IMR-90 (cell line): Measurements from ENCODE around the gene PPP2R1B. TPM values are rescaled to one million over a fixed set of nuclear protein-coding genes. Genes with fewer than 3 reads are reported as not detected.

Experiments used
- ATAC-seq: fragments of 200-7000 bp; cut with Tn5 transposase; 2 replicates; pipeline ENCODE4 v1.9.1; 2020; ENCODE audit warnings: low read depth, mild to moderate bottlenecking, moderate library complexity
- BruUV-seq: library from RNA; stranded (reverse); fragments of 400-500 nt; replicated peaks from 2 replicates; lab custom pipeline; 2021; lab: Mats Ljungman, UMichigan
- CTCF ChIA-PET: fragments of 300-600 bp; formaldehyde crosslinking; extraction: SDS; loops from one replicate; lab custom pipeline; 2021; ENCODE audit warnings: antibody characterized with exemption; lab: Yijun Ruan, JAX
- POLR2A ChIA-PET: fragments of 300-600 bp; sonication (Branson Sonifier 250); formaldehyde crosslinking; loops from one replicate; lab custom pipeline; 2022; ENCODE audit warnings: antibody characterized with exemption; ENCODE audit not compliant: unreplicated experiment; lab: Charles Lee
- DNase-seq: peaks from one replicate; pipeline ENCODE4 v3.0.0; 2013
- H2AFZ ChIP-seq: replicated peaks from 2 replicates; pipeline ENCODE3; 2013; ENCODE audit warnings: low read length, mild to moderate bottlenecking; ENCODE audit not compliant: poor library complexity
- H2AK5ac ChIP-seq: 2 replicates; pipeline ENCODE4 v1.6.1; 2013; ENCODE audit warnings: low read depth, low read length, inconsistent platforms
- H2AK9ac ChIP-seq: replicated peaks from 2 replicates; pipeline ENCODE3; 2013; ENCODE audit warnings: mild to moderate bottlenecking, low read depth, low read length, moderate library complexity; ENCODE audit not compliant: poor library complexity
- H2BK120ac ChIP-seq: 2 replicates; pipeline ENCODE4 v1.6.1; 2013; ENCODE audit warnings: low read depth, low read length, inconsistent platforms
- H2BK15ac ChIP-seq: 3 replicates; pipeline ENCODE4 v1.6.1; 2013; ENCODE audit warnings: low read depth, low read length, inconsistent platforms
- H2BK20ac ChIP-seq: 2 replicates; pipeline ENCODE4 v1.6.1; 2013; ENCODE audit warnings: low read depth, mild to moderate bottlenecking, inconsistent platforms, low read length, moderate library complexity
- H2BK5ac ChIP-seq: 2 replicates; pipeline ENCODE4 v1.6.1; 2013; ENCODE audit warnings: mild to moderate bottlenecking, low read depth, low read length, inconsistent platforms; ENCODE audit not compliant: poor library complexity, severe bottlenecking
- H3K14ac ChIP-seq: replicated peaks from 2 replicates; pipeline ENCODE4 v1.6.1; 2013; ENCODE audit warnings: low read depth, low read length, inconsistent platforms
- H3K18ac ChIP-seq: 2 replicates; pipeline ENCODE4 v1.6.1; 2013; ENCODE audit warnings: low read depth, low read length, control low read depth
- H3K23ac ChIP-seq: 2 replicates; pipeline ENCODE4 v1.6.1; 2013; ENCODE audit warnings: low read depth, low read length, inconsistent platforms
- H3K27ac ChIP-seq: 2 replicates; pipeline ENCODE4 v1.5.1; 2013; ENCODE audit warnings: mild to moderate bottlenecking, control low read depth, low read length; ENCODE audit not compliant: insufficient read depth
- H3K27me3 ChIP-seq: 2 replicates; pipeline ENCODE4 v1.6.1; 2013; ENCODE audit warnings: low read length; ENCODE audit not compliant: control insufficient read depth, insufficient read depth
- H3K36me3 ChIP-seq: 2 replicates; pipeline ENCODE4 v1.6.1; 2013; ENCODE audit warnings: low read length, mixed read lengths; ENCODE audit not compliant: control insufficient read depth, insufficient read depth
- H3K4ac ChIP-seq: 2 replicates; pipeline ENCODE4 v1.6.1; 2013; ENCODE audit warnings: low read depth, low read length, inconsistent platforms
- H3K4me1 ChIP-seq: 2 replicates; pipeline ENCODE4 v1.6.1; 2013; ENCODE audit warnings: low read length, mixed read lengths; ENCODE audit not compliant: control insufficient read depth, insufficient read depth
- H3K4me2 ChIP-seq: 2 replicates; pipeline ENCODE4 v1.6.1; 2013; ENCODE audit warnings: low read depth, mild to moderate bottlenecking, control low read depth, low read length, moderate library complexity
- H3K4me3 ChIP-seq: 2 replicates; pipeline ENCODE4 v1.5.1; 2013; ENCODE audit warnings: low read depth, mild to moderate bottlenecking, control low read depth, low read length, moderate library complexity; ENCODE audit not compliant: insufficient read depth
- H3K56ac ChIP-seq: 2 replicates; pipeline ENCODE4 v1.6.1; 2013; ENCODE audit warnings: low read length, inconsistent platforms; ENCODE audit not compliant: insufficient read depth; ENCODE audit errors: extremely low read depth
- H3K79me1 ChIP-seq, 2 experiments: 2 replicates each; pipeline ENCODE4 v1.6.1; 2013; ENCODE audit warnings: low read length in 2 of 2, inconsistent platforms in 1 of 2, low read depth in 1 of 2
- H3K9ac ChIP-seq: 2 replicates; pipeline ENCODE4 v1.6.1; 2013; ENCODE audit warnings: low read depth, low read length, control low read depth
- H3K9me1 ChIP-seq: 2 replicates; pipeline ENCODE4 v1.6.1; 2013; ENCODE audit warnings: low read length, inconsistent platforms; ENCODE audit not compliant: insufficient read depth
- H3K9me3 ChIP-seq: 2 replicates; pipeline ENCODE4 v1.6.1; 2013; ENCODE audit warnings: low read length; ENCODE audit not compliant: control insufficient read depth, insufficient read depth
- H4K20me1 ChIP-seq: 2 replicates; pipeline ENCODE4 v1.6.1; 2013; ENCODE audit warnings: low read length, inconsistent platforms; ENCODE audit not compliant: insufficient read depth
- H4K5ac ChIP-seq: 2 replicates; pipeline ENCODE4 v1.6.1; 2013; ENCODE audit warnings: mild to moderate bottlenecking, low read depth, low read length, control low read depth
- H4K8ac ChIP-seq, 2 experiments: 2 replicates each; pipeline ENCODE4 v1.6.1; 2013; ENCODE audit warnings: low read depth in 2 of 2, low read length in 2 of 2, control low read depth in 1 of 2, inconsistent platforms in 1 of 2
- H4K91ac ChIP-seq: 2 replicates; pipeline ENCODE4 v1.6.1; 2013; ENCODE audit warnings: low read depth, low read length, inconsistent platforms; ENCODE audit not compliant: insufficient read depth
- BHLHE40 ChIP-seq: fragments of 150-350 bp; IDR thresholded peaks from 2 replicates; pipeline ENCODE4 v1.6.1; 2016; ENCODE audit warnings: mild to moderate bottlenecking, low read depth, low read length
- CEBPB ChIP-seq: IDR thresholded peaks from 2 replicates; pipeline ENCODE4 v1.6.1; 2012; ENCODE audit warnings: low read depth, low read length, improper control_type of control experiment
- CHD1 ChIP-seq: IDR thresholded peaks from 2 replicates; pipeline ENCODE4 v1.6.1; 2012; ENCODE audit warnings: low read depth, low read length, improper control_type of control experiment
- CTCF ChIP-seq: conservative IDR thresholded peaks from 2 replicates; pipeline ENCODE4 v1.5.1; 2012; ENCODE audit warnings: mild to moderate bottlenecking, low read depth, low read length, improper control_type of control experiment
- ELK1 ChIP-seq: fragments of 150-350 bp; IDR thresholded peaks from 2 replicates; pipeline ENCODE4 v1.6.1; 2016; ENCODE audit warnings: low read depth, mild to moderate bottlenecking, low read length, moderate library complexity, borderline replicate concordance
- FOS ChIP-seq: fragments of 150-350 bp; IDR thresholded peaks from 2 replicates; pipeline ENCODE4 v1.6.1; 2016; ENCODE audit warnings: low read depth, low read length
- MAFK ChIP-seq: IDR thresholded peaks from 2 replicates; pipeline ENCODE4 v1.6.1; 2012; ENCODE audit warnings: low read depth, low read length, improper control_type of control experiment
- MAZ ChIP-seq: IDR thresholded peaks from 2 replicates; pipeline ENCODE4 v1.6.1; 2012; ENCODE audit warnings: low read depth, mild to moderate bottlenecking, low read length, improper control_type of control experiment, moderate library complexity, borderline replicate concordance
- MXI1 ChIP-seq: IDR thresholded peaks from 2 replicates; pipeline ENCODE4 v1.6.1; 2012; ENCODE audit warnings: low read depth, mild to moderate bottlenecking, low read length, moderate library complexity, borderline replicate concordance
- NFE2L2 ChIP-seq: fragments of 150-350 bp; IDR thresholded peaks from 2 replicates; pipeline ENCODE4 v1.6.1; 2016; ENCODE audit warnings: low read depth, mild to moderate bottlenecking, low read length
- POLR2A ChIP-seq: IDR thresholded peaks from 2 replicates; pipeline ENCODE4 v1.6.1; 2012; ENCODE audit warnings: mild to moderate bottlenecking, low read depth, low read length
- RAD21 ChIP-seq: IDR thresholded peaks from 2 replicates; pipeline ENCODE4 v1.6.1; 2012; ENCODE audit warnings: low read length, improper control_type of control experiment
- RCOR1 ChIP-seq: IDR thresholded peaks from 2 replicates; pipeline ENCODE4 v1.6.1; 2012; ENCODE audit warnings: mild to moderate bottlenecking, low read length, improper control_type of control experiment; ENCODE audit not compliant: insufficient replicate concordance
- RFX5 ChIP-seq: IDR thresholded peaks from 2 replicates; pipeline ENCODE4 v1.8.0; 2012; ENCODE audit warnings: low read depth, mild to moderate bottlenecking, low read length, moderate library complexity
- SMC3 ChIP-seq: fragments of 150-350 bp; IDR thresholded peaks from 2 replicates; pipeline ENCODE4 v1.6.1; 2016; ENCODE audit warnings: low read depth, mild to moderate bottlenecking, antibody characterized with exemption, low read length, moderate library complexity
- WGBS, 2 experiments: methylation state at CpG; one replicate each; pipeline versions ENCODE4 v1.1.5 to v1.1.7; 2013; ENCODE audit warnings: missing lambda C conversion rate in 2 of 2; ENCODE audit not compliant: insufficient read length in 1 of 2; ENCODE audit errors: extremely low coverage in 2 of 2; 5-methylcytosine and 5-hydroxymethylcytosine counted together
- dilution Hi-C: fragments of 300-500 bp; cut with HindIII; formaldehyde crosslinking; loops from one replicate; pipeline ENCODE4 v1.14.3; 2018; ENCODE audit warnings: low sequenced_read_pairs; ENCODE audit not compliant: unreplicated experiment
- in situ Hi-C: fragments of 300-500 bp; cut with MboI; formaldehyde crosslinking; loops from 3 replicates; pipeline ENCODE4 v1.14.3; 2019; ENCODE audit warnings: low sequenced_read_pairs, inconsistent platforms, mixed read lengths
- intact Hi-C: fragments of 100-400 bp; cut with micrococcal nuclease; formaldehyde crosslinking; loops from 2 replicates; pipeline ENCODE4 v1.10.0; 2022
- polyA plus RNA-seq, 3 experiments: library from polyadenylated mRNA; depleted of rRNA; stranded (reverse); fragments of >200 nt; gene quantifications; 2 replicates each; pipeline ENCODE4 v1.2.3, GENCODE V29; 2012; ENCODE audit warnings: low replicate concordance in 1 of 3
- total RNA-seq: library from RNA; depleted of rRNA; stranded (reverse); fragments of >200 nt; gene quantifications from 2 replicates; pipeline ENCODE4 v1.2.3, GENCODE V29; 2012
- TF ChIP-seq, protein P1 (sequence below): fragments of 150-350 bp; IDR thresholded peaks from 2 replicates; pipeline ENCODE4 v1.6.1; 2017; ENCODE audit warnings: mild to moderate bottlenecking, antibody characterized with exemption, low read length, low read depth

The PPP2R1B gene
- total and polyA plus RNA-seq, 2 of the 4 experiments (the other 2 are of a cell fraction): 23.0 to 62.9 TPM

DNA sequence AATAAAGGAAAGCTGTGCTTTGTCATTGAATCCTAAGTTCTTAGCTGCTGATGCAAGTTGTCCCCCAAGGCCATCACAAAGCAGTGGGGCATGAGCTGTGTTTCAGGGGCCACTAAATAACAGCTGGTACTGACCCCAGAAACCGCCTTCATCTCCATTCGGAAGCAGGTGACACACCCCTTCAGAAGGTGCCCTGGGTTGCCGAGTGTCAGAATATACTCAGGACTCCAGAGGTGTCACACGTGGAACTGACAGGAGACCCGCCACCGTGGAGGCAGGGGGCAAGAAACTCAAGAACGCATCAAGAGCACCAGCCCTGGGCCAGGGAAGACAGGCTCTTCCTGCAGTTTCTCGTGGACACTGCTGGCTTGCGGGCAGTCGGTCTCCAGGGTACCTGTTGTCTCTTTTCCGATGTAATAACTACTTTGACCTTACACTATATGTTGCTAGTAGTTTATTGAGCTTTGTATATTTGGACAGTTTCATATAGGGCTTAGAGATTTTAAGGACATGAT is 41.5 kb downstream of the PPP2R1B start:
- WGBS, 2 experiments: 85% methylated on average over 6 of the region's 11 CpGs; no CpG with 5 or more reads in 1 of the 2 experiments
- in situ Hi-C loops: no loop called here
- no peak overlapping the region for H3K4ac ChIP-seq
- intact Hi-C loops: no loop called here
- H2AFZ ChIP-seq: no peak overlapping the region
- ChIA-PET POLR2A (no interaction called here), CTCF (no interaction called here)
- TF ChIP-seq CHD1 (no peak), POLR2A (no peak), RFX5 (no peak), CEBPB (no peak), SMC3 (no peak), MAFK (no peak), RCOR1 (no peak), NFE2L2 (no peak), RAD21 (no peak), MXI1 (no peak), BHLHE40 (no peak), MAZ (no peak), CTCF (no peak), FOS (no peak), ELK1 (no peak)
- TF ChIP-seq, protein P1, sequence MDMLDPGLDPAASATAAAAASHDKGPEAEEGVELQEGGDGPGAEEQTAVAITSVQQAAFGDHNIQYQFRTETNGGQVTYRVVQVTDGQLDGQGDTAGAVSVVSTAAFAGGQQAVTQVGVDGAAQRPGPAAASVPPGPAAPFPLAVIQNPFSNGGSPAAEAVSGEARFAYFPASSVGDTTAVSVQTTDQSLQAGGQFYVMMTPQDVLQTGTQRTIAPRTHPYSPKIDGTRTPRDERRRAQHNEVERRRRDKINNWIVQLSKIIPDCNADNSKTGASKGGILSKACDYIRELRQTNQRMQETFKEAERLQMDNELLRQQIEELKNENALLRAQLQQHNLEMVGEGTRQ: no peak
- no peaks in the 10 kb centered on the region for H4K20me1 ChIP-seq
- H4K5ac ChIP-seq: no peak overlapping the region
- H3K14ac ChIP-seq: no peak overlapping the region
- H2BK20ac ChIP-seq: no peak overlapping the region
- no peak overlapping the region for H4K8ac ChIP-seq
- H3K9me3 ChIP-seq: no peaks in the 10 kb centered on the region
- H2AK5ac ChIP-seq: no peak overlapping the region
- H3K27ac ChIP-seq: no peak overlapping the region
- no peak for ATAC-seq
- H3K23ac ChIP-seq: no peak overlapping the region
- no TSS peak for BruUV-seq
- H3K27me3 ChIP-seq: no peaks in the 10 kb centered on the region
- dilution Hi-C loops: no loop called here
- H3K56ac ChIP-seq: no peak overlapping the region
- no peak overlapping the region for H3K4me2 ChIP-seq
- no peak overlapping the region for H2BK5ac ChIP-seq
- H3K9ac ChIP-seq: no peak overlapping the region
- peaks cover 5% of the 10 kb centered on the region for H3K9me1 ChIP-seq
- no peak overlapping the region for H3K4me3 ChIP-seq
- peaks cover 69% of the 10 kb centered on the region for H3K36me3 ChIP-seq
- DNase-seq: no peak
- no peak overlapping the region for H3K18ac ChIP-seq
- H3K79me1 ChIP-seq: peaks cover 8 to 36% of the 10 kb centered on the region in 2 experiments; a peak in 3 of 4 replicates
- H4K91ac ChIP-seq: no peak overlapping the region; the same call in 1 of the 2 replicates
- H2BK15ac ChIP-seq: no peak overlapping the region
- peaks cover 9% of the 10 kb centered on the region for H3K4me1 ChIP-seq
- H2AK9ac ChIP-seq: no peak overlapping the region
- no peak overlapping the region for H2BK120ac ChIP-seq
